Islet precursor cell (in vitro differentiated cells): ENCODE measurements around the gene HAUS2.

ENCODE experiments used
- DNase-seq: peaks from one replicate; pipeline ENCODE4 v3.0.0-alpha.2; 2018

The HAUS2 gene

GRCh38 chr15:42611532-42611931 lies 62.9 kb downstream of the HAUS2 start:
- no peak for DNase-seq

GRCh38 chr15:42612367-42612912 lies 63.8 kb downstream of the HAUS2 start:
- DNase-seq: no peak

GRCh38 chr15:42616107-42616506 lies 67.5 kb downstream of the HAUS2 start:
- no peak for DNase-seq
